Glutamatergic neuron (in vitro differentiated cells): ENCODE results near the gene UHRF2. TPM values are rescaled to one million over a fixed set of nuclear protein-coding genes. Genes with fewer than 3 reads are reported as not detected.
"Not testable (repeated sequence)": the region's sequence is repeated elsewhere in the genome, so short reads cannot be mapped to it uniquely, and the experiment has no call there.

Source experiments
- DNase-seq: peaks from one replicate; pipeline ENCODE4 v3.0.0; 2022
- H3K27ac Mint-ChIP-seq: one replicate; pipeline ENCODE4 v1.8.0; 2020; ENCODE audit warnings: mild to moderate bottlenecking, mixed read lengths, inconsistent platforms; ENCODE audit not compliant: unreplicated experiment
- H3K27me3 Mint-ChIP-seq: one replicate; pipeline ENCODE4 v1.8.0; 2020; ENCODE audit warnings: mild to moderate bottlenecking, moderate library complexity, mixed read lengths, inconsistent platforms; ENCODE audit not compliant: unreplicated experiment
- H3K36me3 Mint-ChIP-seq: one replicate; pipeline ENCODE4 v1.8.0; 2020; ENCODE audit warnings: mild to moderate bottlenecking, mixed read lengths, inconsistent platforms; ENCODE audit not compliant: unreplicated experiment
- H3K4me1 Mint-ChIP-seq: one replicate; pipeline ENCODE4 v1.8.0; 2020; ENCODE audit warnings: mild to moderate bottlenecking, low read depth, mixed read lengths, inconsistent platforms; ENCODE audit not compliant: unreplicated experiment
- H3K4me3 Mint-ChIP-seq: one replicate; pipeline ENCODE4 v1.8.0; 2020; ENCODE audit warnings: mild to moderate bottlenecking, mixed read lengths, inconsistent platforms; ENCODE audit not compliant: unreplicated experiment
- H3K9me3 Mint-ChIP-seq: one replicate; pipeline ENCODE4 v1.8.0; 2020; ENCODE audit warnings: mild to moderate bottlenecking, moderate library complexity, mixed read lengths, inconsistent platforms; ENCODE audit not compliant: unreplicated experiment
- CTCF ChIP-seq: fragments of 200-600 bp; sonication (generic); IDR thresholded peaks from one replicate; pipeline ENCODE4 v1.5.0; 2021; ENCODE audit not compliant: partially characterized antibody, unreplicated experiment
- long read RNA-seq: library from polyadenylated mRNA; unstranded; transcript quantifications from one replicate; pipeline ENCODE4 v2.0.0, GENCODE V29; 2020; ENCODE audit not compliant: unreplicated experiment
- total RNA-seq: library from RNA; stranded (reverse); fragmentation: NEBNext Ultra II Directional; extraction: Animal tissue kit (Norgen Biotek cat#: 25700); gene quantifications from one replicate; pipeline ENCODE4 v1.2.1, GENCODE V29; 2021; ENCODE audit not compliant: unreplicated experiment

UHRF2 gene
- total RNA-seq = 54.2 TPM
- long read RNA-seq, partial matches to known transcripts = 1 of 6 reads
- long read RNA-seq, other reads (novel, unspliced or antisense) = 2 of 6 reads

GRCh38 chr9:6412487-6413364 is at the start of gene UHRF2:
UHRF2 (plus strand) TSS chr9:6413199; CDS start chr9:6413491, 292 bp downstream.
- DNase-seq = peak; percentile 97
- no peak for TF ChIP-seq CTCF
- Mint-ChIP-seq H3K36me3 (no peaks in the 10 kb centered on the region), H3K27ac (peak within 1 kb of the TSS; percentile 68), H3K4me1 (peaks cover 10% of the 10 kb centered on the region), H3K4me3 (peak within 1 kb of the TSS; percentile 81), H3K9me3 (peaks cover 3% of the 10 kb centered on the region), H3K27me3 (peaks cover 9% of the 10 kb centered on the region)

GRCh38 chr9:6367128-6367890 is 45.7 kb upstream of the UHRF2 start:
- no peak for TF ChIP-seq CTCF
- Mint-ChIP-seq H3K4me1 (no peaks in the 10 kb centered on the region), H3K27me3 (peaks cover 2% of the 10 kb centered on the region), H3K9me3 (no peaks in the 10 kb centered on the region), H3K4me3 (no peak overlapping the region), H3K27ac (no peak overlapping the region), H3K36me3 (peaks cover under 1% of the 10 kb centered on the region)
- DNase-seq = no peak

- Mint-ChIP-seq H3K27ac (no peak overlapping the region), H3K4me3 (no peak overlapping the region), H3K4me1 (no peaks in the 10 kb centered on the region), H3K9me3 (no peaks in the 10 kb centered on the region), H3K36me3 (peaks cover 3% of the 10 kb centered on the region), H3K27me3 (peaks cover 2% of the 10 kb centered on the region)
- no peak for TF ChIP-seq CTCF
- DNase-seq = no peak
These were observed 44.2 kb upstream of the UHRF2 start for GRCh38 chr9:6368831-6369230.

GRCh38 chr9:6381477-6382012 is 31.5 kb upstream of the UHRF2 start:
- H3K4me1 Mint-ChIP-seq, H3K9me3 Mint-ChIP-seq, H3K36me3 Mint-ChIP-seq, DNase-seq, H3K27me3 Mint-ChIP-seq, H3K4me3 Mint-ChIP-seq, H3K27ac Mint-ChIP-seq: not testable (repeated sequence)

- no peak for DNase-seq
- Mint-ChIP-seq H3K9me3 (no peaks in the 10 kb centered on the region), H3K27ac (no peak overlapping the region), H3K4me1 (no peaks in the 10 kb centered on the region), H3K27me3 (no peaks in the 10 kb centered on the region), H3K4me3 (no peak overlapping the region), H3K36me3 (no peaks in the 10 kb centered on the region)
- TF ChIP-seq CTCF = no peak
These were observed 30.3 kb upstream of the UHRF2 start for GRCh38 chr9:6382681-6383080.
